Immature natural killer cell (primary cell): ENCODE data around the gene GSTT4. TPM values are rescaled to one million over a fixed set of nuclear protein-coding genes. Genes with fewer than 3 reads are reported as not detected.
A peak's percentile ranks its signal among the peaks of the same experiment; 100 is the strongest.
"Not testable (repeated sequence)": the region's sequence is repeated elsewhere in the genome, so short reads cannot be mapped to it uniquely, and the experiment has no call there.

Source experiments
- DNase-seq, 3 donors: peaks; one replicate each; pipeline ENCODE4 v3.0.0; 2022; ENCODE audit warnings: mixed read lengths in 1 of 3
- H3K27ac Mint-ChIP-seq, 6 donors: one replicate each; pipeline ENCODE4 v1.8.0; 2020; ENCODE audit warnings: mixed read lengths in 6 of 6, mild to moderate bottlenecking in 5 of 6, inconsistent platforms in 4 of 6, moderate library complexity in 3 of 6
- H3K27me3 Mint-ChIP-seq, 3 donors: one replicate each; pipeline ENCODE4 v1.8.0; 2020 to 2021; ENCODE audit warnings: low read depth in 3 of 3, mild to moderate bottlenecking in 3 of 3, mixed read lengths in 3 of 3, moderate library complexity in 3 of 3, inconsistent platforms in 1 of 3
- H3K36me3 Mint-ChIP-seq, 3 donors: one replicate each; pipeline ENCODE4 v1.8.0; 2020; ENCODE audit warnings: mixed read lengths in 3 of 3, inconsistent platforms in 2 of 3, mild to moderate bottlenecking in 2 of 3
- H3K4me1 Mint-ChIP-seq, 2 donors: one replicate each; pipeline ENCODE4 v1.8.0; 2020; ENCODE audit warnings: inconsistent platforms in 2 of 2, mild to moderate bottlenecking in 2 of 2, mixed read lengths in 2 of 2, moderate library complexity in 1 of 2
- H3K4me3 Mint-ChIP-seq, 5 donors: one replicate each; pipeline ENCODE4 v1.8.0; 2020; ENCODE audit warnings: mild to moderate bottlenecking in 5 of 5, mixed read lengths in 5 of 5, inconsistent platforms in 3 of 5, moderate library complexity in 3 of 5
- H3K9me3 Mint-ChIP-seq, 6 donors: one replicate each; pipeline ENCODE4 v1.8.0; 2020; ENCODE audit warnings: mild to moderate bottlenecking in 6 of 6, mixed read lengths in 6 of 6, inconsistent platforms in 4 of 6, moderate library complexity in 3 of 6
- polyA plus RNA-seq, 3 donors: library from polyadenylated mRNA; unstranded; fragments of 300-500 nt; fragmentation: Illumina TruSeq; gene quantifications; one replicate each; pipeline ENCODE4 v1.2.3, GENCODE V29; 2021

The GSTT4 gene
- polyA plus RNA-seq, 3 donors from 2014 or later: not detected

GRCh38 chr22:23993581-23994177 is 11.6 kb downstream of the GSTT4 start:
- not testable (repeated sequence) for H3K27me3 Mint-ChIP-seq, H3K4me3 Mint-ChIP-seq, H3K4me1 Mint-ChIP-seq, H3K9me3 Mint-ChIP-seq, DNase-seq, H3K27ac Mint-ChIP-seq, H3K36me3 Mint-ChIP-seq

DNA sequence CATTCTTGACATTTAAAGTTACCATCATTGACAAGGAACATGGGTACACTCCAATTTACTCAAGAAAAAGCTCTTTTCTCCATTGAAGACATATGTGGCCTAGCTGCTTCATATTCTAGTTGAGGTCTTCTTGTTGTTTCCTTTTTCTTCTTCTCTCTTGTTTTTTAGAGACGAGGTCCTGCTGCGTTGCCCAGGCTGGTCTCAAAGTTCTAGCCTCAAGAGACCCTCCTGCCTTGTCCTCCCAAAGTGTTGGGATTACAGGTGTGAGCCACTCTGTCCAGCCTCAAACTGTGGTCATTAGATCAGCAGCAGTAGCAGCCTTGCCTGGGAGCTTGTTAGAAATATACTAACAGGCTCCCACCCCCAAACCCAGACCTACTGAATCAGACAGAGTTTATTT is 12.2 kb downstream of the GSTT4 start:
- not testable (repeated sequence) for H3K27ac Mint-ChIP-seq, H3K36me3 Mint-ChIP-seq, DNase-seq, H3K27me3 Mint-ChIP-seq, H3K4me3 Mint-ChIP-seq, H3K9me3 Mint-ChIP-seq, H3K4me1 Mint-ChIP-seq

DNA sequence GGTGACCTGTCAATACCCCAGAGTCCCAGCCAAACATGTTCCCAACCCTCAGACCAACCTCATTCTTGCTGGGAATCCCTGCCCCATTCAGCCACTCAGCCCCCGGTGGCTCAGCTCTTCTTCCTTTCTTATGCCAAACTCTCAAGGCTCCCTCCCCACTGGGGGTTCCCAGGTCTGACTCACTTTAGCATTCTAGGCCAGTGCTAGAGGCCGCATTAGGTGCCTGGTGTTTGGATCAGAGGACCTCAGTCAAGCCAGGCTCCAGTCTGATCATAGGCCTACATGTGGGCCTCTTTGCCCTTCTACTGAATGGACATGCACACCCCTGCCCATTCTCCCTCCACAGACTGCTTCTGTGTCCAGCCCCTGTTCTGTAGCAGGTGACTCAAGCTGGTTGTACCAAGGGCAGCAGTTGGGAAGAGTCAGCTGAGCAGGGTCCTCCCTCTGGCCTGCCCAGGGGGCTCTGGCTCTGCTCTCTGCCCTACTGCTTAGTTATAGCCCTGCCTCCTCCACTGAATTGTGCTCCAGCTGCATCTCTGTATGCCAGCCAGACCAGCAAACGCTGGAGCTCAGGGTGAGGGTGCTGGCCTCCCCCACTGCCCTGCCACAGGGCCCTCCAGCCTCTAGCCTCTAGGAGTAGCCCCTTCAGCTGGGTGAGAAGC is 15.5 kb downstream of the GSTT4 start:
- not testable (repeated sequence) for H3K27ac Mint-ChIP-seq, H3K4me1 Mint-ChIP-seq, H3K4me3 Mint-ChIP-seq

DNA sequence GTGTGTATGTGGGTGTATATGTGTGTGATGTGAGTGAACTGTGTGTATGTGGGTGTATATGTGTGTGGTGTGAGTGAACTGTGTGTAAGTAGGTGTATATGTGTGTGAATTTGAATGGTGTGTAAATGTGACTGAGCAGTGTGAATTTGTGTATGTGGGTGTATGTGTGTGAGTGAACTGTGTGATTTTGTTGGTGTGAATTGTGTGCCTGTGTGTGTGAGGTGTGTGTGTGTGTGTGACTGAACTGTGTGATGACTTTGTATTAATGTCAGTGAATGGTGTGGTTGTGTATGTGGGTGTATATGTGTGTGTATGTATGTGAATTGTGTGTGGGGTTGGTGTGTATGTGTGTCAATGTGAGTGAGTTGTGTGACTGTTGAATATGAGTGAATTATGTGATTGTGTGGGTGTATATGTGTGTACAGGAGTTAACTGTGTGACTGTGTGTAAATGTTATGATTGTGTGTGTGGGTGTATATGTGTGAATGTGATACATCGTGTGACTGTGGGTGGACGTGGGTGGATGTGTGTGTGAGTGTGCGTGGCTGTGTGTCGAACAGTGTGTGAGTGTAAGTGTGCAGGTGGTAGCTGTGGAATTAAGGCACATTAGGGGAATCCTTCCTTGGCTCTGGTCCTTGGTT is 18.6 kb downstream of the GSTT4 start:
- H3K36me3 Mint-ChIP-seq, H3K27ac Mint-ChIP-seq, H3K9me3 Mint-ChIP-seq, H3K27me3 Mint-ChIP-seq, DNase-seq, H3K4me3 Mint-ChIP-seq, H3K4me1 Mint-ChIP-seq: not testable (repeated sequence)

More for the DNA sequence above, 15.5 kb downstream of the GSTT4 start:
- H3K36me3 Mint-ChIP-seq, H3K9me3 Mint-ChIP-seq, H3K27me3 Mint-ChIP-seq, DNase-seq: not testable (repeated sequence)

DNA sequence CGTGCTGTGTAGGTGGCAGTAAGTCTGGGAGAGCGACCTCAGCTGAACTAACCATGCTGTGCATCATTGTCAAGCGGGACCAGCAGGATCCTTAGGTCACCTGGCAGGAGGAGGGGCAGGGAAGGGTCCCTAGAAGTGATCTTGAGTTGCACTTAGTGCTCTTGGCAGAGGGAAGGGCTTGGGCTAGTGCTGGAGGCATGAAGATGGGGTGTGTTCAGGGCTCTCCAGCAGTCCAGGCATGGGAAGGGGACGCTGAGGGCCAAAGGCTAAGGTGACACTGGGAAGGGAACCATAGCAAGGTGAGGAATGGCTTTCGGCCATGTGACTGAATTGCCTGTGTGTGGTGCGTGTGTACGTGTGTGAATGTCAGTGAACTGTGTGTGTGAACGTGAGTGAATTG is 19.2 kb downstream of the GSTT4 start:
- not testable (repeated sequence) for H3K9me3 Mint-ChIP-seq, H3K27me3 Mint-ChIP-seq, H3K36me3 Mint-ChIP-seq, H3K27ac Mint-ChIP-seq, H3K4me3 Mint-ChIP-seq, H3K4me1 Mint-ChIP-seq, DNase-seq

- DNase-seq: peak in 2 of 3 donors; percentile 51 to 69
- peaks cover 2 to 5% of the 10 kb centered on the region in 2 donors for H3K4me1 Mint-ChIP-seq
- no peak overlapping the region for H3K27ac Mint-ChIP-seq
- H3K27me3 Mint-ChIP-seq: peaks cover 0 to 2% (median 0%) of the 10 kb centered on the region in 3 donors
- no peaks in the 10 kb centered on the region for H3K36me3 Mint-ChIP-seq
- no peaks in the 10 kb centered on the region for H3K9me3 Mint-ChIP-seq
- H3K4me3 Mint-ChIP-seq: no peak overlapping the region
These were observed 20.8 kb downstream of the GSTT4 start for GRCh38 chr22:23984430-23984829.

DNA sequence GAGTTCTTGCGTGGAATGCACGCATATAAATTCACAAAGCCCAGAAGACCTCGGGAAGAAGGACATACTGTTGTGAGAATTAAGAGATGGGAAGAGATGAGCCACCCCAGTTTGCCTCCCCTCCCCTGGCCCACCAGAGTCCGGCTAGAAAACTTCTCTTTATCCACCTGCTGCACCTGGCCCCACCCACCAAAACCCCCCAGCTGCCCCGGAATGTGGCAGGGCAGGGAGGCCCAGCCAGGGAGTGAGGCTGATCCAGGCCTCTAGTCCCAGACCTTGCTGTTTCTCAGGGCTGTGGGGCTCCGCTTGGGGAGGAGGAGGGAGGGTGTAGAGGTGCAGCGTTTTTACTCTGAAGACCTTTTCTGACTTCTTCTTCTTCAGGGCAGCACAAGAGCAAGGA is 24.7 kb downstream of the GSTT4 start:
- not testable (repeated sequence) for H3K9me3 Mint-ChIP-seq, H3K27ac Mint-ChIP-seq, H3K27me3 Mint-ChIP-seq, H3K4me3 Mint-ChIP-seq, H3K36me3 Mint-ChIP-seq, H3K4me1 Mint-ChIP-seq, DNase-seq

GRCh38 chr22:23979557-23980240 is 25.6 kb downstream of the GSTT4 start, which contains the start of gene GSTT2:
GSTT2 (plus strand) TSS chr22:23980134.
- H3K4me1 Mint-ChIP-seq, H3K4me3 Mint-ChIP-seq, DNase-seq, H3K36me3 Mint-ChIP-seq, H3K27me3 Mint-ChIP-seq, H3K9me3 Mint-ChIP-seq, H3K27ac Mint-ChIP-seq: not testable (repeated sequence)

DNA sequence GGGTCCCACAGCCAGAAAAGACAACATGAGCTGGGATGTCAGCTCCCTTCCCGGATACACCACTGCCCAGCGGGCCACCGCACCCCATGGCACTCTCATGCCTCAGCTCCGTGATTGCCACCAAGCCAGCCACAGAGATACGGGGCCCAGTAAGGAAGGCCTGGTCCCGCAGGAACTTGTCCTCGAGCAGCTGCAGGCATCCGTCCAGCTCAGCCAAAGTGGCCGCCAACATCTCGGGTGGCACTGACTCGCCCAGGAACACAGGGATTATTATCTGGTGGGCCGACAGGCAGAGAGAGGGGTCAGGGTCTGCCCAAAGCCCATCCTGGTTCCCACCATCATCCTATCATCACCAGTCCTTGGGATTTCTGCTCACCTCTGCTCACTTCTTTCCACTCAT is 27.9 kb downstream of the GSTT4 start:
- H3K4me1 Mint-ChIP-seq: not testable (repeated sequence)

DNA sequence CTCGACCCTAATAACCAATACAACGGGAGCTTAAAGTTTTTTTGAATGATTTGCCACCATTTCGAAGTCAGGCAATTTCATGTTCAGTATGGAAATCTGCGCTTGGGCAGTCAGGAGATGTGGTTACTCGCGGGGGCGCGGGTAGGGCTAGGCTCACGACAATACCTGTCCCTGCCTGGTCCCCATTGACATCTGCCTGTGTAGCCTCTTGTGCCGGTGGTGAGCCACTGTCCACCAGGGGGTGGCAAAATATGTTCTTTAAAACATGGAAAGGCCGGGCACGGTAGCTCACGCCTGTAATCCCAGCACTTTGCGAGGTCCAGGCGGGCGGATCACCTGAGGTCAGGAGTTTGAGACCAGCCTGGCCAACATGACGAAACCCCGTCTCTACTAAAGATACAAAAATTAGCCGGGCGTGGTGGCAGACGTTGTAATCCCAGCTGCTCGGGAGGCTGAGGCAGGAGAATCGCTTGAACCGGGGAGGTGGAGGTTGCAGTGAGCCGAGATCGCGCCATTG is 30.4 kb downstream of the GSTT4 start:
- not testable (repeated sequence) for H3K9me3 Mint-ChIP-seq, DNase-seq, H3K4me3 Mint-ChIP-seq, H3K27ac Mint-ChIP-seq, H3K27me3 Mint-ChIP-seq
- H3K36me3 Mint-ChIP-seq: peaks cover 0 to 16% (median 6%) of the 10 kb centered on the region in 3 donors
- H3K4me1 Mint-ChIP-seq: peaks cover 13 to 14% of the 10 kb centered on the region in 2 donors

More for the DNA sequence above, 27.9 kb downstream of the GSTT4 start:
- DNase-seq, H3K27ac Mint-ChIP-seq, H3K36me3 Mint-ChIP-seq, H3K27me3 Mint-ChIP-seq, H3K4me3 Mint-ChIP-seq, H3K9me3 Mint-ChIP-seq: not testable (repeated sequence)

DNA sequence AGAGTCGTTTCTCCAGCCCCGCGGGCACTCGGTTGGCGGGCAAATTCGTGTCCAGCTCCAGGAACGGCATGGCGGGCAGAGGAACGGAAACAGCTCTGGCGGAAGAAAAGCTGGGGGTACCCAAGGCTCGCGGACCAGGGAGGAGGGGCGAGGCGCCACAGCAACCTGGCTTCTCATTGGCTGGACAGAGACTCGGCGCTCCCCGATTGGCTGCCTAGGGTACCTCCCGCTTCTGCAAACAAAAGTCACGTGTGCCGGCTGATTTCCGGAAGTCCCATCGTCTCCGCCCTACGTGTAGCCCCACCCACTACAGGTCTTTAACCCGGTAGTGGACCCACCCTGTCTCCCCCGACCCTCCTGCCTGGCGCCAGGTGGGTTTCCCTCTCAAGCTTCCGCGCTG is 30.9 kb downstream of the GSTT4 start, which contains the start of gene DDT:
DDT (minus strand) TSS at position 97 of the 400 bp plus-strand sequence; CDS start at position 70, 27 bp downstream.
- H3K4me3 Mint-ChIP-seq: not testable (repeated sequence)

DNA sequence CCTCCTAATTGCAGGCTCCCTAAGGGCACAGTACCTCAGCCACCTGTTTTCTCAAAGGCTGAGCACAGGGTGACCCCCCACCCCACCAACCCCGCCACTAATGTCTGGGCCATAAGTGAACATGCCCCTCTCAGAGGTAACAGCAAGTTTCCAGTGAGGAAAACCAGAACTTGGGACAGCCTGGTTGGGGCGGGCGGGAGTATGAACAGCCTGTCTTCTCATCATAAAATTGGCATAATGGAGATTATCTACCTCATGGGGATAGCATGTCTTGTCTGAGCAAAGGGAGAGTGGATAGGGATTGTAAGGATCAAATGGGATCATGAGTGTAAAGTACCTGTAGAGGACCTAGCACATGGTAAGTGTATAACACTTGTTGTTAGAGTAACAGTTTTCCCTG is 33.3 kb downstream of the GSTT4 start:
- peaks cover 0 to 16% (median 6%) of the 10 kb centered on the region in 3 donors for H3K36me3 Mint-ChIP-seq
- not testable (repeated sequence) for H3K9me3 Mint-ChIP-seq, DNase-seq, H3K27me3 Mint-ChIP-seq
- H3K27ac Mint-ChIP-seq: peak overlapping the region in 1 of 6 donors; percentile 71
- H3K4me1 Mint-ChIP-seq: peaks cover 20 to 24% of the 10 kb centered on the region in 2 donors
- H3K4me3 Mint-ChIP-seq: peak overlapping the region in 4 of 5 donors; percentile 21 to 44 (median 40)

More for the DNA sequence above, 30.9 kb downstream of the GSTT4 start, which contains the start of gene DDT:
- Mint-ChIP-seq H3K4me1 (peaks cover 16 to 19% of the 10 kb centered on the region in 2 donors), H3K36me3 (peaks cover 0 to 16% (median 6%) of the 10 kb centered on the region in 3 donors)
- H3K27me3 Mint-ChIP-seq, DNase-seq, H3K27ac Mint-ChIP-seq, H3K9me3 Mint-ChIP-seq: not testable (repeated sequence)

DNA sequence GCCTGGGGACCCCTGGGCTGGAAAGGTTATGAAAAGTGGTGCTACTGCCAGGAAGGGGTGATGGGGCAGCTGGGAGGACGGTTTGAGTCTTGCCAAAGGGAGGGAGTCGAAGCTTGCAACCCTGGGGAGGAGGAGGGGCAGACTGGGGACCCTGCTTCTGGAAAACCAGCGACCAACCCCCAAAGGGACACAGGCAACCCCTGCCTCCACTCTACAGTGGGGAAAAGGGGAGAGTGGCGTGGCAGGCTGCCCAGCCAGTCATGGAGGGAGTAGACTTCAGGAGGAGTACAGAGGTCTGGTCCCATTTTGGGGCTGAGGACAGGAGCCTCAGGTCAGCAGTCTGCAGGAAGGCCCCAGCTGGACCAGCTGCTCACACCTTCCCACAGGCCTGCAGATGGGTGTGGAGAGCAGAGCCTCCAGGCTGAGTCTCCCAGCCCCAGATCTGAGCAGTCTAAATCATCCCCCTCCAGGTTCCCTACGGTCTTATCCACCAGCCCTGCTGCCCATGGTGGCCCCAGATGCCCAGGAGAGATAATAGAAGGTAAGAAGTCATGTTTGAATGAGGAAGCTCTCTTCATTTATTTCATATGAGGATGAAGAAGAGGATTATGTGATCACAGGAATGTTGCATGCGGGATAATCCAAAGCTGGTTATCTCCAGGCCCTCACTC is 34.3 kb downstream of the GSTT4 start:
- Mint-ChIP-seq H3K27ac (peak overlapping the region in 1 of 6 donors; percentile 35), H3K4me3 (peak overlapping the region in 2 of 5 donors; percentile 29 to 58), H3K4me1 (peaks cover 20 to 24% of the 10 kb centered on the region in 2 donors), H3K27me3 (no peaks in the 10 kb centered on the region), H3K9me3 (no peaks in the 10 kb centered on the region), H3K36me3 (peaks cover 0 to 16% (median 6%) of the 10 kb centered on the region in 3 donors)
- no peak for DNase-seq
